Activated T-helper 2 cell treated with anti-CD3 and anti-CD28 coated beads, Interferon-gamma antibody, Interleukin-2, Interleukin-4, amounts not matched to agents 10 μg/mL and 5 μg/mL and 100 μg/mL, durations not matched to agents 14 hours and 24 hours and 36 hours (primary cell): ENCODE measurements around the gene ARHGEF3. TPM values are rescaled to one million over a fixed set of nuclear protein-coding genes. Genes with fewer than 3 reads are reported as not detected.
"Not testable (repeated sequence)": the region's sequence is repeated elsewhere in the genome, so short reads cannot be mapped to it uniquely, and the experiment has no call there.

ENCODE experiments used
- DNase-seq: peaks from one replicate; pipeline ENCODE4 v3.0.0; 2021; ENCODE audit warnings: low spot score
- H3K27ac Mint-ChIP-seq: one replicate; pipeline ENCODE4 v1.8.0; 2021; ENCODE audit warnings: mixed read lengths
- H3K27me3 Mint-ChIP-seq: one replicate; pipeline ENCODE4 v1.8.0; 2021; ENCODE audit warnings: low read depth, mixed read lengths
- H3K36me3 Mint-ChIP-seq: one replicate; pipeline ENCODE4 v1.8.0; 2021; ENCODE audit warnings: low read depth, mixed read lengths
- H3K4me1 Mint-ChIP-seq: one replicate; pipeline ENCODE4 v1.8.0; 2021; ENCODE audit warnings: low read depth, mixed read lengths
- H3K4me3 Mint-ChIP-seq: one replicate; pipeline ENCODE4 v1.8.0; 2021; ENCODE audit warnings: low read depth, mild to moderate bottlenecking, moderate library complexity, mixed read lengths
- H3K9me3 Mint-ChIP-seq: one replicate; pipeline ENCODE4 v1.8.0; 2021; ENCODE audit warnings: mixed read lengths
- intact Hi-C: fragments of 100-400 bp; cut with micrococcal nuclease; formaldehyde crosslinking; loops from one replicate; pipeline ENCODE4 v1.15.1; 2023
- total RNA-seq: library from RNA; stranded (reverse); gene quantifications from 2 replicates; pipeline ENCODE4 v1.2.3, GENCODE V29; 2022

Gene ARHGEF3
- total RNA-seq, 1 donor from 2014 or later: 38.3 TPM

GRCh38 chr3:56753206-56753820 lies 48.4 kb downstream of the ARHGEF3 start:
- intact Hi-C loops: loop anchor here (1.0 kb wide), 2 partner anchors 28 to 46 kb away; no protein-coding TSS in a partner anchor
- Mint-ChIP-seq H3K9me3 (peaks cover 16% of the 10 kb centered on the region), H3K4me3 (no peak overlapping the region), H3K27me3 (no peaks in the 10 kb centered on the region), H3K4me1 (peaks cover 57% of the 10 kb centered on the region), H3K27ac (peak overlapping the region; percentile 40), H3K36me3 (peaks cover 78% of the 10 kb centered on the region)
- peak; percentile 29 for DNase-seq

GRCh38 chr3:56751056-56751707 lies 50.6 kb downstream of the ARHGEF3 start:
- intact Hi-C loops: no loop called here
- DNase-seq: no peak
- no peak overlapping the region for H3K27ac Mint-ChIP-seq
- no peaks in the 10 kb centered on the region for H3K27me3 Mint-ChIP-seq
- H3K4me3 Mint-ChIP-seq: no peak overlapping the region
- peaks cover 50% of the 10 kb centered on the region for H3K4me1 Mint-ChIP-seq
- peaks cover 81% of the 10 kb centered on the region for H3K36me3 Mint-ChIP-seq
- H3K9me3 Mint-ChIP-seq: peaks cover 16% of the 10 kb centered on the region

- intact Hi-C loops: no loop called here
- Mint-ChIP-seq H3K9me3 (peaks cover 16% of the 10 kb centered on the region), H3K36me3 (peaks cover 88% of the 10 kb centered on the region), H3K27me3 (no peaks in the 10 kb centered on the region), H3K27ac (no peak overlapping the region), H3K4me1 (peaks cover 33% of the 10 kb centered on the region), H3K4me3 (no peak overlapping the region)
- DNase-seq: no peak
These were observed 53.0 kb downstream of the ARHGEF3 start for GRCh38 chr3:56748663-56749231.

GRCh38 chr3:56747150-56747549 lies 54.6 kb downstream of the ARHGEF3 start:
- no peak overlapping the region for H3K4me3 Mint-ChIP-seq
- no peak overlapping the region for H3K27ac Mint-ChIP-seq
- H3K4me1 Mint-ChIP-seq: peaks cover 20% of the 10 kb centered on the region
- H3K9me3 Mint-ChIP-seq: peaks cover 16% of the 10 kb centered on the region
- intact Hi-C loops: no loop called here
- peaks cover 88% of the 10 kb centered on the region for H3K36me3 Mint-ChIP-seq
- no peaks in the 10 kb centered on the region for H3K27me3 Mint-ChIP-seq
- DNase-seq: no peak

DNA sequence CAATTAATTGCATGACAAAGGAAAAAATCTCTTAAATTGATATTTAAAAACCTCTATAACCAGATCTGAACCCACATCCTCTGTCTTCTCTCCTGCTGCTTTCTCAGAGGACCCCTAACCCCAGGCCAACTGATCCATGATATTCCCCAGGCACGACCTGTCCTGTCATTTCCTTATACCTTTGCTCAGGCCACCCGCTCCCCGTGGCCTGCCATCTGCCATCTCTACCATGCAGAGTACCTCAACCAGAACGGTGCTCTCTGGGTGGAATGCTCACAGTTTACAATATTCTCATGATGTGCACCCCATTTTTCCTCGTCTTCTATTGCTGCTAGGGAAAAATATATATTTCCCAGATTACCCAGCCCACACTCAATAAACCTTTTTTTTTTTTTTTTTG lies 57.7 kb downstream of the ARHGEF3 start:
- DNase-seq: no peak
- intact Hi-C loops: no loop called here
- Mint-ChIP-seq H3K27me3 (no peaks in the 10 kb centered on the region), H3K27ac (no peak overlapping the region), H3K4me1 (peaks cover 19% of the 10 kb centered on the region), H3K4me3 (no peak overlapping the region), H3K36me3 (peaks cover 76% of the 10 kb centered on the region), H3K9me3 (peaks cover 1% of the 10 kb centered on the region)

- Mint-ChIP-seq H3K4me1 (peaks cover 17% of the 10 kb centered on the region), H3K4me3 (no peak overlapping the region), H3K27ac (no peak overlapping the region), H3K36me3 (peaks cover 68% of the 10 kb centered on the region), H3K9me3 (no peaks in the 10 kb centered on the region), H3K27me3 (no peaks in the 10 kb centered on the region)
- DNase-seq: no peak
- intact Hi-C loops: no loop called here
These were observed 58.9 kb downstream of the ARHGEF3 start for GRCh38 chr3:56742887-56743286.

- H3K27me3 Mint-ChIP-seq: no peaks in the 10 kb centered on the region
- peaks cover 34% of the 10 kb centered on the region for H3K4me1 Mint-ChIP-seq
- H3K36me3 Mint-ChIP-seq: peaks cover 67% of the 10 kb centered on the region
- H3K27ac Mint-ChIP-seq: no peak overlapping the region
- no peak for DNase-seq
- no peak overlapping the region for H3K4me3 Mint-ChIP-seq
- no peaks in the 10 kb centered on the region for H3K9me3 Mint-ChIP-seq
- intact Hi-C loops: no loop called here
These were observed 62.7 kb downstream of the ARHGEF3 start for GRCh38 chr3:56739036-56739435.

- no peaks in the 10 kb centered on the region for H3K9me3 Mint-ChIP-seq
These were observed 64.7 kb downstream of the ARHGEF3 start for GRCh38 chr3:56737006-56737405.

DNA sequence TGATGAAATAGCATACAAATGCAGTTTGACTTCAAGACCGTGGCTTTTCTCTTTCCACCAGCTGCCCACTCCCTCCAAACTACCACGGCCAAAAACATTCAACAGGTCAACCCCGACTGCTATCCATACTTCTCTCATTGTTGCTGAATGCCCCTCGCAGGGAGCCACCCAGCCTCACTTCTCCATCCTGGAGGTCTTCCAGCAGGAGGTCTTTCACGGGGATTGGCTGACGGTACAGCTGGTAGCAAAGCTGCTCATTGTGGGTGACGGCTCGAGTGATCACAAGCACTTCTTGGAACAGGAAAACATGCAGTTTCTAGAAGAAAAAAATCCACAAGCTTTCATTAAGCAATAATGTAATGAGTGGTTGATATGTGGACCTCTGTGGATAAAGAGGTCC lies 69.6 kb downstream of the ARHGEF3 start:
- H3K4me1 Mint-ChIP-seq: peaks cover 34% of the 10 kb centered on the region
- H3K9me3 Mint-ChIP-seq: no peaks in the 10 kb centered on the region

More at GRCh38 chr3:56737006-56737405, 64.7 kb downstream of the ARHGEF3 start:
- Mint-ChIP-seq H3K36me3 (peaks cover 58% of the 10 kb centered on the region), H3K4me3 (no peak overlapping the region), H3K27me3 (no peaks in the 10 kb centered on the region), H3K27ac (no peak overlapping the region), H3K4me1 (peaks cover 36% of the 10 kb centered on the region)
- DNase-seq: no peak
- intact Hi-C loops: no loop called here

GRCh38 chr3:56725175-56725574 lies 76.6 kb downstream of the ARHGEF3 start:
- Mint-ChIP-seq H3K9me3 (peaks cover 1% of the 10 kb centered on the region), H3K27me3 (no peaks in the 10 kb centered on the region), H3K36me3 (peaks cover 81% of the 10 kb centered on the region), H3K4me3 (peak overlapping the region; percentile 69), H3K27ac (peak overlapping the region; percentile 84), H3K4me1 (peaks cover 36% of the 10 kb centered on the region)
- peak; percentile 69 for DNase-seq
- intact Hi-C loops: loop anchor here (1.0 kb wide), 2 partner anchors 28 to 74 kb away; no protein-coding TSS in a partner anchor

More for the DNA sequence above, 69.6 kb downstream of the ARHGEF3 start:
- intact Hi-C loops: no loop called here
- no peak for DNase-seq
- peaks cover 81% of the 10 kb centered on the region for H3K36me3 Mint-ChIP-seq
- no peak overlapping the region for H3K4me3 Mint-ChIP-seq
- peak overlapping the region; percentile 8 for H3K27ac Mint-ChIP-seq
- no peaks in the 10 kb centered on the region for H3K27me3 Mint-ChIP-seq

GRCh38 chr3:56724676-56725075 lies 77.1 kb downstream of the ARHGEF3 start:
- peaks cover 36% of the 10 kb centered on the region for H3K4me1 Mint-ChIP-seq
- no peak for DNase-seq
- peak overlapping the region; percentile 18 for H3K4me3 Mint-ChIP-seq
- peaks cover 6% of the 10 kb centered on the region for H3K9me3 Mint-ChIP-seq
- H3K27ac Mint-ChIP-seq: peak overlapping the region; percentile 84
- peaks cover 81% of the 10 kb centered on the region for H3K36me3 Mint-ChIP-seq
- H3K27me3 Mint-ChIP-seq: no peaks in the 10 kb centered on the region
- intact Hi-C loops: loop anchor here (1.0 kb wide), 2 partner anchors 29 to 75 kb away; no protein-coding TSS in a partner anchor

- DNase-seq: no peak
- Mint-ChIP-seq H3K27ac (no peak overlapping the region), H3K36me3 (peaks cover 60% of the 10 kb centered on the region), H3K27me3 (no peaks in the 10 kb centered on the region), H3K4me3 (no peak overlapping the region), H3K9me3 (peaks cover 21% of the 10 kb centered on the region), H3K4me1 (peaks cover 33% of the 10 kb centered on the region)
- intact Hi-C loops: no loop called here
These were observed 80.9 kb downstream of the ARHGEF3 start for GRCh38 chr3:56720849-56721248.

DNA sequence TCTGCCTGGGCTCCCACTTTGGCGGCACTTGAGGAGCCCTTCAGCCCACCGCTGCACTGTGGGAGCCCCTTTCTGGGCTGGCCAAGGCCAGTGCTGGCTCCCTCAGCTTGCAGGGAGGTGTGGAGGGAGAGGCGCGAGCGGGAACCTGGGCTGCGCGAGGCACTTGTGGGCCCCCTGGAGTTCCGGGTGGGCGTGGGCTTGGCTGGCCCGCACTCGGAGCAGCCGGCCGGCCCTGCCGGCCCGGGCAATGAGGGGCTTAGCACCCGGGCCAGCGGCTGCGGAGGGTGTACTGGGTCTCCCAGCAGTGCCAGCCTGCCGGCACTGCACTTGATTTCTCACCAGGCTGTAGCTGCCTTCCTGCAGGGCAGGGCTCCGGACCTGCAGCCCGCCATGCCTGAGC lies 82.9 kb downstream of the ARHGEF3 start:
- DNase-seq, H3K27ac Mint-ChIP-seq, H3K27me3 Mint-ChIP-seq, H3K4me3 Mint-ChIP-seq, intact Hi-C loops: not testable (repeated sequence)
- Mint-ChIP-seq H3K36me3 (peaks cover 45% of the 10 kb centered on the region), H3K4me1 (peaks cover 17% of the 10 kb centered on the region), H3K9me3 (peaks cover 28% of the 10 kb centered on the region)
